HEK293 (cell line): ENCODE results near the gene APOL2.

Experiments used
- CTCF ChIA-PET: fragments of 350-600 bp; formaldehyde crosslinking; extraction: SDS; loops from one replicate; lab custom pipeline; 2021; ENCODE audit warnings: antibody characterized with exemption; lab: Yijun Ruan, JAX
- POLR2A ChIA-PET: fragments of 300-600 bp; formaldehyde crosslinking; extraction: SDS; loops from one replicate; lab custom pipeline; 2020; ENCODE audit warnings: antibody characterized with exemption, inconsistent platforms; lab: Yijun Ruan, JAX
- H3K27ac ChIP-seq: fragments of 200-500 bp; sonication (Bioruptor generic); 2 replicates; pipeline ENCODE4 v1.5.1; 2014; ENCODE audit warnings: low read depth, low read length, control low read depth, inconsistent platforms; ENCODE audit errors: extremely low read depth
- H3K36me3 ChIP-seq, 2 experiments: fragments of 200-500 bp in 1 of 2; sonication (Bioruptor generic) in 1 of 2; 1 replicate in 1 of 2; 2 replicates in 1 of 2; pipeline ENCODE4 v1.5.1; 2014 to 2017; ENCODE audit warnings: inconsistent platforms in 2 of 2, low read length in 2 of 2; ENCODE audit not compliant: control insufficient read depth in 2 of 2, insufficient read depth in 1 of 2
- H3K4me1 ChIP-seq: fragments of 200-500 bp; sonication (Bioruptor generic); 2 replicates; pipeline ENCODE4 v1.5.1; 2014; ENCODE audit warnings: mild to moderate bottlenecking, low read length, inconsistent platforms; ENCODE audit not compliant: control insufficient read depth, insufficient read depth
- H3K4me3 ChIP-seq: 2 replicates; pipeline ENCODE4 v1.5.1; 2011; ENCODE audit warnings: low read depth, mild to moderate bottlenecking, control low read depth, low read length, moderate library complexity
- H3K9me3 ChIP-seq: fragments of 200-500 bp; sonication (Bioruptor generic); 2 replicates; pipeline ENCODE4 v1.5.1; 2014; ENCODE audit warnings: low read depth, low read length, inconsistent platforms; ENCODE audit not compliant: control insufficient read depth, insufficient read depth
- EGR2 ChIP-seq: fragments of 450-650 bp; formaldehyde crosslinking; IDR thresholded peaks from 2 replicates; pipeline ENCODE4 v1.5.1; 2016; ENCODE audit warnings: low read depth, missing biosample characterization, missing genetic modification characterization
- IKZF3 ChIP-seq: fragments of 450-650 bp; IDR thresholded peaks from 2 replicates; pipeline ENCODE4 v1.5.0; 2018; ENCODE audit warnings: missing biosample characterization, mild to moderate bottlenecking, missing genetic modification characterization, moderate library complexity
- INSM2 ChIP-seq: fragments of 450-650 bp; formaldehyde crosslinking; IDR thresholded peaks from 2 replicates; pipeline ENCODE4 v1.5.1; 2016; ENCODE audit warnings: missing biosample characterization, missing genetic modification characterization
- PATZ1 ChIP-seq: fragments of 450-650 bp; formaldehyde crosslinking; IDR thresholded peaks from 2 replicates; pipeline ENCODE4 v1.5.1; 2016; ENCODE audit warnings: missing biosample characterization, missing genetic modification characterization
- PRDM1 ChIP-seq: fragments of 450-650 bp; formaldehyde crosslinking; IDR thresholded peaks from 2 replicates; pipeline ENCODE4; 2016; ENCODE audit warnings: missing biosample characterization, missing genetic modification characterization
- SETDB1 ChIP-seq: IDR thresholded peaks from one replicate; pipeline ENCODE4 v1.6.1; 2017; ENCODE audit warnings: mild to moderate bottlenecking, low read length, moderate library complexity, mixed read lengths; ENCODE audit not compliant: insufficient read length
- TRIM28 ChIP-seq: IDR thresholded peaks from 2 replicates; pipeline ENCODE4 v1.6.1; 2011; ENCODE audit warnings: low read length, control low read depth, borderline replicate concordance
- YY1 ChIP-seq: fragments of 450-650 bp; formaldehyde crosslinking; IDR thresholded peaks from 2 replicates; pipeline ENCODE4 v1.5.1; 2018; ENCODE audit warnings: missing biosample characterization, missing genetic modification characterization
- ZBTB17 ChIP-seq: fragments of 450-650 bp; formaldehyde crosslinking; IDR thresholded peaks from 2 replicates; pipeline ENCODE4 v1.5.1; 2016; ENCODE audit warnings: missing biosample characterization, missing genetic modification characterization
- ZBTB44 ChIP-seq: fragments of 450-650 bp; IDR thresholded peaks from 2 replicates; pipeline ENCODE4 v1.5.1; 2018; ENCODE audit warnings: missing biosample characterization, mild to moderate bottlenecking, missing genetic modification characterization
- ZFHX2 ChIP-seq: fragments of 450-650 bp; formaldehyde crosslinking; conservative IDR thresholded peaks from 2 replicates; pipeline ENCODE4 v1.5.1; 2016; ENCODE audit warnings: missing biosample characterization, missing genetic modification characterization
- ZFP69B ChIP-seq: fragments of 450-650 bp; formaldehyde crosslinking; IDR thresholded peaks from 2 replicates; pipeline ENCODE4 v1.5.1; 2016; ENCODE audit warnings: missing biosample characterization, missing genetic modification characterization
- ZIC2 ChIP-seq: fragments of 450-650 bp; formaldehyde crosslinking; IDR thresholded peaks from 2 replicates; pipeline ENCODE4 v1.5.1; 2016; ENCODE audit warnings: missing biosample characterization, missing genetic modification characterization
- ZNF133 ChIP-seq: fragments of 450-650 bp; formaldehyde crosslinking; IDR thresholded peaks from 2 replicates; pipeline ENCODE4 v1.5.1; 2016; ENCODE audit warnings: missing biosample characterization, missing genetic modification characterization
- ZNF2 ChIP-seq: fragments of 450-650 bp; formaldehyde crosslinking; IDR thresholded peaks from 2 replicates; pipeline ENCODE4 v1.5.1; 2016; ENCODE audit warnings: missing biosample characterization, missing genetic modification characterization
- ZNF214 ChIP-seq: fragments of 450-650 bp; formaldehyde crosslinking; IDR thresholded peaks from 2 replicates; pipeline ENCODE4 v1.5.1; 2017; ENCODE audit warnings: missing biosample characterization, mild to moderate bottlenecking, missing genetic modification characterization, borderline replicate concordance
- ZNF24 ChIP-seq: fragments of 450-650 bp; formaldehyde crosslinking; IDR thresholded peaks from 2 replicates; pipeline ENCODE4 v1.5.1; 2016; ENCODE audit warnings: missing biosample characterization, missing genetic modification characterization
- ZNF266 ChIP-seq: fragments of 450-650 bp; formaldehyde crosslinking; IDR thresholded peaks from 2 replicates; pipeline ENCODE4 v1.5.1; 2016; ENCODE audit warnings: missing biosample characterization, missing genetic modification characterization, low read depth
- ZNF302 ChIP-seq: fragments of 450-650 bp; formaldehyde crosslinking; IDR thresholded peaks from 2 replicates; pipeline ENCODE4 v1.5.1; 2016; ENCODE audit warnings: missing biosample characterization, missing genetic modification characterization, low read depth
- ZNF341 ChIP-seq: fragments of 450-650 bp; formaldehyde crosslinking; IDR thresholded peaks from 2 replicates; pipeline ENCODE4; 2016; ENCODE audit warnings: low read depth, missing biosample characterization, missing genetic modification characterization
- ZNF394 ChIP-seq: fragments of 450-650 bp; formaldehyde crosslinking; IDR thresholded peaks from 2 replicates; pipeline ENCODE4 v1.5.1; 2016; ENCODE audit warnings: missing biosample characterization, missing genetic modification characterization, mild to moderate bottlenecking, moderate library complexity, borderline replicate concordance
- ZNF571 ChIP-seq: fragments of 450-650 bp; formaldehyde crosslinking; IDR thresholded peaks from 2 replicates; pipeline ENCODE4 v1.5.0; 2017; ENCODE audit warnings: missing biosample characterization, missing genetic modification characterization
- ZNF580 ChIP-seq: fragments of 450-650 bp; formaldehyde crosslinking; IDR thresholded peaks from 2 replicates; pipeline ENCODE4 v1.5.1; 2016; ENCODE audit warnings: missing biosample characterization, missing genetic modification characterization
- ZNF692 ChIP-seq: fragments of 450-650 bp; formaldehyde crosslinking; IDR thresholded peaks from 2 replicates; pipeline ENCODE4 v1.5.1; 2016; ENCODE audit warnings: missing biosample characterization, missing genetic modification characterization
- ZNF701 ChIP-seq: fragments of 450-650 bp; formaldehyde crosslinking; IDR thresholded peaks from 2 replicates; pipeline ENCODE4 v1.5.1; 2016; ENCODE audit warnings: missing biosample characterization, missing genetic modification characterization
- ZNF747 ChIP-seq: fragments of 450-650 bp; formaldehyde crosslinking; IDR thresholded peaks from 2 replicates; pipeline ENCODE4 v1.5.1; 2016; ENCODE audit warnings: missing biosample characterization, missing genetic modification characterization
- ZNF76 ChIP-seq: fragments of 450-650 bp; formaldehyde crosslinking; IDR thresholded peaks from 2 replicates; pipeline ENCODE4; 2016; ENCODE audit warnings: low read depth, missing biosample characterization, missing genetic modification characterization, borderline replicate concordance
- ZSCAN5A ChIP-seq: fragments of 450-650 bp; formaldehyde crosslinking; IDR thresholded peaks from 2 replicates; pipeline ENCODE4 v1.5.1; 2016; ENCODE audit warnings: missing biosample characterization, missing genetic modification characterization
- ZXDB ChIP-seq: fragments of 450-650 bp; formaldehyde crosslinking; IDR thresholded peaks from 2 replicates; pipeline ENCODE4 v1.5.1; 2016; ENCODE audit warnings: missing biosample characterization, missing genetic modification characterization

APOL2 gene

GRCh38 chr22:36239401-36240171 lies at the start of gene APOL2:
Gene APOL2 (minus strand): TSS chr22:36239527. CDS start chr22:36233162, 6,365 bp downstream.
- ChIA-PET CTCF (interaction anchor here (0.6 to 3.4 kb wide), 26 partner anchors 9 to 247 kb away, joined by 3 to 18 read pairs (median 4); no protein-coding TSS in a partner anchor), POLR2A (interaction anchor here (0.5 to 2.7 kb wide), 13 partner anchors 9 to 1028 kb away, joined by 3 to 8 read pairs (median 4); partner anchors contain the start of genes FOXRED2, MYH9 and TXN2)
- Histone ChIP-seq H3K9me3 (no peaks in the 10 kb centered on the region), H3K4me1 (peaks cover 9% of the 10 kb centered on the region), H3K4me3 (peak within 1 kb of the TSS; percentile 49), H3K27ac (peak within 1 kb of the TSS; percentile 63), H3K36me3 (peaks cover 0 to 16% of the 10 kb centered on the region in 2 experiments; a peak in 1 of 3 replicates)
- TF ChIP-seq ZBTB44 (tag by site-specific recombination) (peak; percentile 68; the same call in 1 of the 2 replicates), ZNF692 (tag by site-specific recombination) (no peak; the same call in 1 of the 2 replicates), ZNF266 (tag by site-specific recombination) (no peak), IKZF3 (tag by site-specific recombination) (peak; percentile 84), ZNF133 (no peak), ZSCAN5A (tag by site-specific recombination) (no peak), TRIM28 (peak; percentile 87), ZNF2 (tag by site-specific recombination) (0 out of 2 replicates have a peak, but pooled peaks have one; percentile 44), ZNF701 (no peak), EGR2 (tag by site-specific recombination) (peak; percentile 58; the same call in 1 of the 2 replicates), PATZ1 (peak; percentile 47; the same call in 1 of the 2 replicates), ZNF341 (peak; percentile 55), ZFHX2 (tag by site-specific recombination) (peak; percentile 68), ZNF747 (tag by site-specific recombination) (no peak), ZNF394 (peak; percentile 65; the same call in 1 of the 2 replicates), ZXDB (tag by site-specific recombination) (peak; percentile 61; the same call in 1 of the 2 replicates), ZNF580 (tag by site-specific recombination) (peak; percentile 81), ZNF24 (tag by site-specific recombination) (peak; percentile 53; the same call in 1 of the 2 replicates), ZNF571 (no peak), SETDB1 (no peak), PRDM1 (tag by site-specific recombination) (peak; percentile 80), ZIC2 (peak; percentile 55), ZBTB17 (tag by site-specific recombination) (peak; percentile 91), ZNF76 (tag by site-specific recombination) (peak; percentile 89), ZNF302 (tag by site-specific recombination) (no peak), ZFP69B (tag by site-specific recombination) (0 out of 2 replicates have a peak, but pooled peaks have one; percentile 22), YY1 (tag by site-specific recombination) (no peak), INSM2 (tag by site-specific recombination) (peak; percentile 11; the same call in 1 of the 2 replicates), ZNF214 (tag by site-specific recombination) (no peak)
